Vagina (tissue), 2 donors: ENCODE measurements around the gene INTS15.

Experiments
- CTCF ChIP-seq, 3 experiments: fragments of 450-650 bp in 2 of 3; fragments of 200-600 bp in 1 of 3; sonication (generic) in 1 of 3; IDR thresholded peaks; one replicate each; pipeline ENCODE4 v1.5.1; 2017 to 2019; ENCODE audit warnings: antibody characterized with exemption in 3 of 3, mild to moderate bottlenecking in 2 of 3, moderate library complexity in 2 of 3
- POLR2A ChIP-seq, 2 donors: fragments of 450-650 bp; IDR thresholded peaks; one replicate each; pipeline ENCODE4 v1.6.1; 2017; ENCODE audit warnings: antibody characterized with exemption in 2 of 2, mild to moderate bottlenecking in 2 of 2, moderate library complexity in 2 of 2
- POLR2AphosphoS5 ChIP-seq, 2 donors: sonication (generic); formaldehyde crosslinking; IDR thresholded peaks; one replicate each; pipeline ENCODE4 v1.9.0; 2017; ENCODE audit warnings: antibody characterized with exemption in 2 of 2, mild to moderate bottlenecking in 2 of 2, low read depth in 1 of 2; ENCODE audit not compliant: insufficient read depth in 1 of 2

- TF ChIP-seq POLR2A (IDR thresholded peaks at IDR 0.05), result no peak
- TF ChIP-seq CTCF (IDR thresholded peaks at IDR 0.05), result no peak
- TF ChIP-seq POLR2AphosphoS5 (IDR thresholded peaks at IDR 0.05; ENCODE audit: insufficient read depth in 1 of 2, low read depth in 1 of 2), result no peak
Measured at GRCh38 chr7:6634021-6634420, 44.2 kb downstream of the INTS15 start.
